Brain microvascular endothelial cell (primary cell): ENCODE data around the gene VPS13D.

Experiments
- DNase-seq: peaks from one replicate; pipeline ENCODE4 v3.0.0-alpha.2; 2020
- H3K27ac ChIP-seq: fragments of 250-450 bp; sonication (Bioruptor Pico); 2 replicates; pipeline ENCODE4 v1.5.1; 2020; ENCODE audit warnings: mild to moderate bottlenecking, moderate library complexity
- H3K27me3 ChIP-seq: fragments of 250-450 bp; sonication (Bioruptor Pico); replicated peaks from 2 replicates; pipeline ENCODE4 v1.5.1; 2020; ENCODE audit warnings: mild to moderate bottlenecking
- H3K36me3 ChIP-seq: fragments of 250-450 bp; sonication (Bioruptor Pico); replicated peaks from 2 replicates; pipeline ENCODE4 v1.5.1; 2020; ENCODE audit warnings: mild to moderate bottlenecking
- H3K4me3 ChIP-seq: 2 replicates; pipeline ENCODE4 v1.5.1; 2011; ENCODE audit warnings: low read depth, mild to moderate bottlenecking, control low read depth, low read length, moderate library complexity
- in situ Hi-C: cut with HindIII; loops from 2 replicates; pipeline ENCODE4 v1.10.0; 2017; ENCODE audit warnings: low sequenced_read_pairs, low pct_ligation_motif_present
- TF ChIP-seq, protein P1 (sequence below): IDR thresholded peaks from 2 replicates; pipeline ENCODE4 v1.5.1; 2011; ENCODE audit warnings: low read depth, mild to moderate bottlenecking, moderate library complexity, low read length, control low read depth, inconsistent platforms; ENCODE audit errors: missing control alignments

The VPS13D gene

GRCh38 chr1:12195416-12195815 lies 34.4 kb upstream of the VPS13D start:
- DNase-seq, result no peak
- Histone ChIP-seq H3K27ac (no peak overlapping the region), H3K4me3 (no peak overlapping the region), H3K27me3 (no peaks in the 10 kb centered on the region), H3K36me3 (no peaks in the 10 kb centered on the region)
- in situ Hi-C loops, result no loop called here
- TF ChIP-seq, protein P1, sequence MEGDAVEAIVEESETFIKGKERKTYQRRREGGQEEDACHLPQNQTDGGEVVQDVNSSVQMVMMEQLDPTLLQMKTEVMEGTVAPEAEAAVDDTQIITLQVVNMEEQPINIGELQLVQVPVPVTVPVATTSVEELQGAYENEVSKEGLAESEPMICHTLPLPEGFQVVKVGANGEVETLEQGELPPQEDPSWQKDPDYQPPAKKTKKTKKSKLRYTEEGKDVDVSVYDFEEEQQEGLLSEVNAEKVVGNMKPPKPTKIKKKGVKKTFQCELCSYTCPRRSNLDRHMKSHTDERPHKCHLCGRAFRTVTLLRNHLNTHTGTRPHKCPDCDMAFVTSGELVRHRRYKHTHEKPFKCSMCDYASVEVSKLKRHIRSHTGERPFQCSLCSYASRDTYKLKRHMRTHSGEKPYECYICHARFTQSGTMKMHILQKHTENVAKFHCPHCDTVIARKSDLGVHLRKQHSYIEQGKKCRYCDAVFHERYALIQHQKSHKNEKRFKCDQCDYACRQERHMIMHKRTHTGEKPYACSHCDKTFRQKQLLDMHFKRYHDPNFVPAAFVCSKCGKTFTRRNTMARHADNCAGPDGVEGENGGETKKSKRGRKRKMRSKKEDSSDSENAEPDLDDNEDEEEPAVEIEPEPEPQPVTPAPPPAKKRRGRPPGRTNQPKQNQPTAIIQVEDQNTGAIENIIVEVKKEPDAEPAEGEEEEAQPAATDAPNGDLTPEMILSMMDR, result no peak

DNA sequence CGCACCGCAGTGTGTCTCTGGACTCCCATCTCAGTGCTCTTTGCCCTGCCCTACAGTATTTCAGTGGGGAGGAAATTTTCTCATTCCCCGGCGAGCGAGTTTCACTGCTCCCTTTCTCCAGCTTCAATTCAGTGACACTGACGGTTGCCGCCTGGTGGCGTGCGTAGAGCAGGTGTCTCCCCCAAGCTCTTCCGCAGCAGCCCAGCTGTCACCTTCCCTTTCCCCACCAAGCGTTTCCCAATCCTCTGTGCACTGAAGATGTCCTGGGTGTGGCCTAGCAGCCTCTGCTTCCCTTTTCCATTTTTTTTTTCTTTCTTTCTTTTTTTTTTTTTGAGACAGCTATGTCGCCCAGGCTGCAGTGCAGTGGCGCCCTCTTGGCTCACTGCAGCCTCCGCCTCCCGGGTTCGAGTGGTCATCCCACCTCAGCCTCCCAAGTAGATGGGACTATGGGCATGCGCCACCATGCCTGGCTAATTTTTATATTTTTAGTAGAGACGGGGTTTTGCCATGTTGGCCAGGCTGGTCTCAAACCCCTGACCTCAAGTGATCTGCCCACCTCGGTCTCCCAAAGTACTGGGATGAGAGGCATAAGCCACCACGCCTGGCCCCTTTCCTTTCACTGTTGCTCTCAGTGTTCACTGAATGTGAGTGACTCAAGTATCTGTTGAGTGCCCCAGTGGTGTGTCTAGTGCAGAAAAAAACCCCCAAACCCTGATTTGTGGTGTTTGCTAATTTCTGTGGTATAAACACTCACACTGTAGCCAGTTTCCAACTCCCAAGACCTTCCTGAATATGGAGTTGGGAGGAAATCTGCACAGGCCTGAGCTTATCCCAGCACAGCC lies 33.0 kb upstream of the VPS13D start:
- H3K36me3 ChIP-seq, result no peaks in the 10 kb centered on the region
- in situ Hi-C loops, result no loop called here
- H3K4me3 ChIP-seq, result no peak overlapping the region
- TF ChIP-seq, protein P1, result peak; percentile 21
- no peaks in the 10 kb centered on the region for H3K27me3 ChIP-seq
- H3K27ac ChIP-seq, result no peak overlapping the region
- DNase-seq, result no peak

- Histone ChIP-seq H3K27ac (no peak overlapping the region), H3K27me3 (no peaks in the 10 kb centered on the region), H3K36me3 (no peaks in the 10 kb centered on the region), H3K4me3 (no peak overlapping the region)
- TF ChIP-seq, protein P1, result no peak
- no peak for DNase-seq
- in situ Hi-C loops, result no loop called here
These were observed 32.3 kb upstream of the VPS13D start for GRCh38 chr1:12197483-12197880.

- Histone ChIP-seq H3K27ac (no peak overlapping the region), H3K36me3 (no peaks in the 10 kb centered on the region), H3K27me3 (no peaks in the 10 kb centered on the region), H3K4me3 (no peak overlapping the region)
- TF ChIP-seq, protein P1, result no peak
- in situ Hi-C loops, result no loop called here
- DNase-seq, result no peak
These were observed 29.6 kb upstream of the VPS13D start for GRCh38 chr1:12200208-12200607.

GRCh38 chr1:12201352-12202189 lies 28.3 kb upstream of the VPS13D start:
- Histone ChIP-seq H3K27me3 (no peaks in the 10 kb centered on the region), H3K27ac (no peak overlapping the region), H3K36me3 (no peaks in the 10 kb centered on the region), H3K4me3 (no peak overlapping the region)
- no peak for DNase-seq
- TF ChIP-seq, protein P1, result no peak
- in situ Hi-C loops, result no loop called here
